ENCODE data around the gene GLYR1. TPM values are rescaled to one million over a fixed set of nuclear protein-coding genes. Genes with fewer than 3 reads are reported as not detected.

The GLYR1 gene
- total RNA-seq, 1 donor from 2014 or later, result 39.7 TPM

GRCh38 chr16:4811242-4811641 is 35.8 kb downstream of the GLYR1 start:
- no peak for DNase-seq (ENCODE audit: low read depth)

GRCh38 chr16:4806280-4806679 is 40.8 kb downstream of the GLYR1 start:
- DNase-seq (ENCODE audit: low read depth), result no peak

GRCh38 chr16:4805231-4805630 is 41.9 kb downstream of the GLYR1 start:
- DNase-seq (ENCODE audit: low read depth), result no peak

GRCh38 chr16:4803898-4804762 is 43.0 kb downstream of the GLYR1 start:
- no peak for DNase-seq (ENCODE audit: low read depth)

- DNase-seq (ENCODE audit: low read depth), result no peak
These were observed 43.7 kb downstream of the GLYR1 start for GRCh38 chr16:4803401-4803844.

- peak; percentile 94 for DNase-seq (ENCODE audit: low read depth)
These were observed 44.3 kb downstream of the GLYR1 start for GRCh38 chr16:4802659-4803287.

- DNase-seq (ENCODE audit: low read depth), result peak; percentile 32
These were observed 45.0 kb downstream of the GLYR1 start, which contains the start of gene ROGDI for GRCh38 chr16:4801962-4802658. Gene ROGDI (minus strand): TSS chr16:4802633. CDS start chr16:4802571, 62 bp downstream.

- DNase-seq (ENCODE audit: low read depth), result no peak
These were observed 45.8 kb downstream of the GLYR1 start for GRCh38 chr16:4801051-4801961.

GRCh38 chr16:4800290-4801041 is 46.6 kb downstream of the GLYR1 start:
- peak; percentile 66 for DNase-seq (ENCODE audit: low read depth)

- DNase-seq (ENCODE audit: low read depth), result no peak
These were observed 47.8 kb downstream of the GLYR1 start for GRCh38 chr16:4799171-4799855.

GRCh38 chr16:4798456-4798855 is 48.6 kb downstream of the GLYR1 start:
- no peak for DNase-seq (ENCODE audit: low read depth)

- no peak for DNase-seq (ENCODE audit: low read depth)
These were observed 49.3 kb downstream of the GLYR1 start for GRCh38 chr16:4797805-4798252.

- DNase-seq (ENCODE audit: low read depth), result no peak
These were observed 49.9 kb downstream of the GLYR1 start for GRCh38 chr16:4796982-4797804.

GRCh38 chr16:4795828-4796572 is 51.1 kb downstream of the GLYR1 start:
- DNase-seq (ENCODE audit: low read depth), result no peak

- DNase-seq (ENCODE audit: low read depth), result no peak
These were observed 51.8 kb downstream of the GLYR1 start, which contains the start of gene SMIM22 for GRCh38 chr16:4795181-4795827. Gene SMIM22 (plus strand): TSS chr16:4795369. CDS start chr16:4795735, 366 bp downstream.

GRCh38 chr16:4792951-4793513 is 54.1 kb downstream of the GLYR1 start:
- DNase-seq (ENCODE audit: low read depth), result peak; percentile 27

GRCh38 chr16:4790871-4791270 is 56.2 kb downstream of the GLYR1 start:
- DNase-seq (ENCODE audit: low read depth), result peak; percentile 86
